ENCODE data around the gene DNAH9. TPM values are rescaled to one million over a fixed set of nuclear protein-coding genes. Genes with fewer than 3 reads are reported as not detected.

Gene DNAH9
- total and polyA plus RNA-seq, 4 donors = under 0.01 to 0.09 TPM; not detected in 2

DNA sequence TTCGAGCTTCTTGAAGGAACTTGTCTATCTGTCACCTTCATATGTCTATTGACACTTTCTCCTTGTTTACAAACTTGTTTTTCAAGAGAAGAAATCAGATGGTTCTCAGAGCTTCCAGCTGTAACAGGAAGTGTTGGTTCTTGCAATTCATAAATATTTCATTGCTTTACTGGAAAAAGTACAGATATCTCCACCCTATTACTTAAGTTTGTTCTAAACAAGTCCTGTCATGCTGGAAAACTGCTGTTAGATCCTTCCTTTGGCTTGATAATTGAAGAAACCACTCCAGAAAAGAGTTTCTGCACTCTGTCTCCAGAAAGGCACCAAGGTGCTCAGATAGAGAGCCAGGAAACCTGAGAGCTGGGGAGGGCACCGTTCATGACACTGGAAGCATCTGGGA, 181.6 kb downstream of the DNAH9 start:
- Histone ChIP-seq H3K4me3 (ENCODE audit: low read depth in 1 of 3, low read length in 3 of 3) (no peak overlapping the region), H3K4me1 (ENCODE audit: control insufficient read depth in 4 of 4, insufficient read depth in 4 of 4, low read length in 3 of 4) (no peaks in the 10 kb centered on the region), H3K9ac (ENCODE audit: low read depth in 1 of 2, low read length in 2 of 2) (no peak overlapping the region), H3K9me3 (ENCODE audit: control insufficient read depth in 4 of 4, low read length in 3 of 4) (no peaks in the 10 kb centered on the region), H3K27me3 (ENCODE audit: control insufficient read depth in 4 of 4, insufficient read depth in 4 of 4, low read length in 3 of 4) (no peaks in the 10 kb centered on the region), H3K27ac (ENCODE audit: low read depth in 1 of 2, low read length in 2 of 2) (no peak overlapping the region), H3K36me3 (ENCODE audit: control insufficient read depth in 4 of 4, insufficient read depth in 3 of 4, low read depth in 1 of 4, low read length in 3 of 4) (no peaks in the 10 kb centered on the region)
- WGBS = 54% methylated on average over 2 of the region's 2 CpGs
- no peak for DNase-seq (ENCODE audit: low spot score)
- TF ChIP-seq, protein P1, sequence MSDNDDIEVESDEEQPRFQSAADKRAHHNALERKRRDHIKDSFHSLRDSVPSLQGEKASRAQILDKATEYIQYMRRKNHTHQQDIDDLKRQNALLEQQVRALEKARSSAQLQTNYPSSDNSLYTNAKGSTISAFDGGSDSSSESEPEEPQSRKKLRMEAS (IDR thresholded peaks at IDR 0.05) = no peak
- no peak for TF ChIP-seq GABPA (IDR thresholded peaks at IDR 0.05 in 1 of 2, conservative IDR thresholded peaks at IDR 0.05 in 1 of 2)
- no peak for TF ChIP-seq FOXA1 (IDR thresholded peaks at IDR 0.05)
- no peak for TF ChIP-seq YY1 (IDR thresholded peaks at IDR 0.05)
- no peak for TF ChIP-seq JUND (IDR thresholded peaks at IDR 0.05)
- TF ChIP-seq EGR1 (IDR thresholded peaks at IDR 0.05; ENCODE audit: low read depth in 2 of 2) = no peak
- TF ChIP-seq RAD21 (IDR thresholded peaks at IDR 0.05) = no peak
- no peak for TF ChIP-seq RXRA (IDR thresholded peaks at IDR 0.05)
- TF ChIP-seq, protein P2, sequence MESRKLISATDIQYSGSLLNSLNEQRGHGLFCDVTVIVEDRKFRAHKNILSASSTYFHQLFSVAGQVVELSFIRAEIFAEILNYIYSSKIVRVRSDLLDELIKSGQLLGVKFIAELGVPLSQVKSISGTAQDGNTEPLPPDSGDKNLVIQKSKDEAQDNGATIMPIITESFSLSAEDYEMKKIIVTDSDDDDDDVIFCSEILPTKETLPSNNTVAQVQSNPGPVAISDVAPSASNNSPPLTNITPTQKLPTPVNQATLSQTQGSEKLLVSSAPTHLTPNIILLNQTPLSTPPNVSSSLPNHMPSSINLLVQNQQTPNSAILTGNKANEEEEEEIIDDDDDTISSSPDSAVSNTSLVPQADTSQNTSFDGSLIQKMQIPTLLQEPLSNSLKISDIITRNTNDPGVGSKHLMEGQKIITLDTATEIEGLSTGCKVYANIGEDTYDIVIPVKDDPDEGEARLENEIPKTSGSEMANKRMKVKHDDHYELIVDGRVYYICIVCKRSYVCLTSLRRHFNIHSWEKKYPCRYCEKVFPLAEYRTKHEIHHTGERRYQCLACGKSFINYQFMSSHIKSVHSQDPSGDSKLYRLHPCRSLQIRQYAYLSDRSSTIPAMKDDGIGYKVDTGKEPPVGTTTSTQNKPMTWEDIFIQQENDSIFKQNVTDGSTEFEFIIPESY (IDR thresholded peaks at IDR 0.05) = no peak
- TF ChIP-seq NR2F2 (IDR thresholded peaks at IDR 0.05) = no peak
- TF ChIP-seq, protein P3, sequence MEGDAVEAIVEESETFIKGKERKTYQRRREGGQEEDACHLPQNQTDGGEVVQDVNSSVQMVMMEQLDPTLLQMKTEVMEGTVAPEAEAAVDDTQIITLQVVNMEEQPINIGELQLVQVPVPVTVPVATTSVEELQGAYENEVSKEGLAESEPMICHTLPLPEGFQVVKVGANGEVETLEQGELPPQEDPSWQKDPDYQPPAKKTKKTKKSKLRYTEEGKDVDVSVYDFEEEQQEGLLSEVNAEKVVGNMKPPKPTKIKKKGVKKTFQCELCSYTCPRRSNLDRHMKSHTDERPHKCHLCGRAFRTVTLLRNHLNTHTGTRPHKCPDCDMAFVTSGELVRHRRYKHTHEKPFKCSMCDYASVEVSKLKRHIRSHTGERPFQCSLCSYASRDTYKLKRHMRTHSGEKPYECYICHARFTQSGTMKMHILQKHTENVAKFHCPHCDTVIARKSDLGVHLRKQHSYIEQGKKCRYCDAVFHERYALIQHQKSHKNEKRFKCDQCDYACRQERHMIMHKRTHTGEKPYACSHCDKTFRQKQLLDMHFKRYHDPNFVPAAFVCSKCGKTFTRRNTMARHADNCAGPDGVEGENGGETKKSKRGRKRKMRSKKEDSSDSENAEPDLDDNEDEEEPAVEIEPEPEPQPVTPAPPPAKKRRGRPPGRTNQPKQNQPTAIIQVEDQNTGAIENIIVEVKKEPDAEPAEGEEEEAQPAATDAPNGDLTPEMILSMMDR (IDR thresholded peaks at IDR 0.05; ENCODE audit: low read depth, low read length, missing input control) = no peak
- TF ChIP-seq, protein P4, sequence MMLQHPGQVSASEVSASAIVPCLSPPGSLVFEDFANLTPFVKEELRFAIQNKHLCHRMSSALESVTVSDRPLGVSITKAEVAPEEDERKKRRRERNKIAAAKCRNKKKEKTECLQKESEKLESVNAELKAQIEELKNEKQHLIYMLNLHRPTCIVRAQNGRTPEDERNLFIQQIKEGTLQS (IDR thresholded peaks at IDR 0.05) = no peak
- TF ChIP-seq FOXA2 (IDR thresholded peaks at IDR 0.05) = no peak
- TF ChIP-seq, protein P5, sequence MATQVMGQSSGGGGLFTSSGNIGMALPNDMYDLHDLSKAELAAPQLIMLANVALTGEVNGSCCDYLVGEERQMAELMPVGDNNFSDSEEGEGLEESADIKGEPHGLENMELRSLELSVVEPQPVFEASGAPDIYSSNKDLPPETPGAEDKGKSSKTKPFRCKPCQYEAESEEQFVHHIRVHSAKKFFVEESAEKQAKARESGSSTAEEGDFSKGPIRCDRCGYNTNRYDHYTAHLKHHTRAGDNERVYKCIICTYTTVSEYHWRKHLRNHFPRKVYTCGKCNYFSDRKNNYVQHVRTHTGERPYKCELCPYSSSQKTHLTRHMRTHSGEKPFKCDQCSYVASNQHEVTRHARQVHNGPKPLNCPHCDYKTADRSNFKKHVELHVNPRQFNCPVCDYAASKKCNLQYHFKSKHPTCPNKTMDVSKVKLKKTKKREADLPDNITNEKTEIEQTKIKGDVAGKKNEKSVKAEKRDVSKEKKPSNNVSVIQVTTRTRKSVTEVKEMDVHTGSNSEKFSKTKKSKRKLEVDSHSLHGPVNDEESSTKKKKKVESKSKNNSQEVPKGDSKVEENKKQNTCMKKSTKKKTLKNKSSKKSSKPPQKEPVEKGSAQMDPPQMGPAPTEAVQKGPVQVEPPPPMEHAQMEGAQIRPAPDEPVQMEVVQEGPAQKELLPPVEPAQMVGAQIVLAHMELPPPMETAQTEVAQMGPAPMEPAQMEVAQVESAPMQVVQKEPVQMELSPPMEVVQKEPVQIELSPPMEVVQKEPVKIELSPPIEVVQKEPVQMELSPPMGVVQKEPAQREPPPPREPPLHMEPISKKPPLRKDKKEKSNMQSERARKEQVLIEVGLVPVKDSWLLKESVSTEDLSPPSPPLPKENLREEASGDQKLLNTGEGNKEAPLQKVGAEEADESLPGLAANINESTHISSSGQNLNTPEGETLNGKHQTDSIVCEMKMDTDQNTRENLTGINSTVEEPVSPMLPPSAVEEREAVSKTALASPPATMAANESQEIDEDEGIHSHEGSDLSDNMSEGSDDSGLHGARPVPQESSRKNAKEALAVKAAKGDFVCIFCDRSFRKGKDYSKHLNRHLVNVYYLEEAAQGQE (IDR thresholded peaks at IDR 0.05) = no peak
- no peak for TF ChIP-seq HNF4A (conservative IDR thresholded peaks at IDR 0.05)
- TF ChIP-seq SP1 (IDR thresholded peaks at IDR 0.05) = no peak
- no peak for TF ChIP-seq HNF4G (IDR thresholded peaks at IDR 0.05)
- TF ChIP-seq TAF1 (conservative IDR thresholded peaks at IDR 0.05) = no peak

Data from liver (tissue), 9 donors.